MV-4-11 (cell line): Measurements from ENCODE around the gene P2RY12.

ENCODE experiments used
- DNase-seq: peaks from one replicate; lab custom pipeline; 2025; lab: John Stamatoyannopoulos, UW

The P2RY12 gene

GRCh38 chr3:151307131-151307530 lies 77.4 kb downstream of the P2RY12 start:
- no peak for DNase-seq

- no peak for DNase-seq
Observed at GRCh38 chr3:151306168-151306810, 78.3 kb downstream of the P2RY12 start.

- no peak for DNase-seq
Observed at GRCh38 chr3:151305775-151306151, 78.8 kb downstream of the P2RY12 start.

GRCh38 chr3:151305060-151305774 lies 79.3 kb downstream of the P2RY12 start:
- no peak for DNase-seq

GRCh38 chr3:151303751-151304150 lies 80.8 kb downstream of the P2RY12 start:
- DNase-seq = no peak

- no peak for DNase-seq
Observed at GRCh38 chr3:151301787-151302186, 82.8 kb downstream of the P2RY12 start.

- DNase-seq = no peak
Observed at GRCh38 chr3:151300539-151300938, 84.0 kb downstream of the P2RY12 start.

GRCh38 chr3:151299006-151299405 lies 85.5 kb downstream of the P2RY12 start:
- DNase-seq = no peak

- no peak for DNase-seq
Observed at GRCh38 chr3:151297429-151297828, 87.1 kb downstream of the P2RY12 start.

GRCh38 chr3:151296226-151296625 lies 88.3 kb downstream of the P2RY12 start:
- DNase-seq = no peak

- no peak for DNase-seq
Observed at GRCh38 chr3:151293127-151293526, 91.4 kb downstream of the P2RY12 start.

GRCh38 chr3:151290673-151291072 lies 93.9 kb downstream of the P2RY12 start:
- DNase-seq = peak; percentile 11

- no peak for DNase-seq
Observed at GRCh38 chr3:151289445-151289844, 95.1 kb downstream of the P2RY12 start.
